Left ventricle myocardium inferior (tissue), 1 donor: ENCODE results near the gene VSTM2B. TPM values are rescaled to one million over a fixed set of nuclear protein-coding genes. Genes with fewer than 3 reads are reported as not detected.

Experiments used
- DNase-seq: peaks from one replicate; pipeline ENCODE4 v3.0.0-alpha.2; 2020
- H3K27ac ChIP-seq: fragments of 200-600 bp; replicated peaks from 2 replicates; pipeline ENCODE4 v1.8.0; 2021
- H3K27me3 ChIP-seq: fragments of 200-600 bp; 2 replicates; pipeline ENCODE4 v1.8.0; 2021; ENCODE audit warnings: low read depth
- H3K36me3 ChIP-seq: fragments of 200-600 bp; 2 replicates; pipeline ENCODE4 v1.8.0; 2021
- H3K4me1 ChIP-seq: fragments of 200-600 bp; 2 replicates; pipeline ENCODE4 v1.8.0; 2021
- H3K4me3 ChIP-seq: fragments of 200-600 bp; 2 replicates; pipeline ENCODE4 v1.8.0; 2021; ENCODE audit warnings: mild to moderate bottlenecking, moderate library complexity
- H3K9me3 ChIP-seq: fragments of 200-600 bp; replicated peaks from 2 replicates; pipeline ENCODE4 v1.8.0; 2021
- intact Hi-C: fragments of 100-400 bp; cut with micrococcal nuclease; formaldehyde crosslinking; loops from one replicate; pipeline ENCODE4 v1.11.0; 2022
- total RNA-seq: library from RNA; stranded (reverse); fragmentation: NEBNext Ultra II Directional; extraction: Animal tissue kit (Norgen Biotek cat#: 25700); gene quantifications from one replicate; pipeline ENCODE4 v1.2.1, GENCODE V29; 2021
- TF ChIP-seq, protein P1 (sequence below): fragments of 200-600 bp; IDR thresholded peaks from 2 replicates; pipeline ENCODE4 v1.8.0; 2021; ENCODE audit warnings: antibody characterized with exemption, mild to moderate bottlenecking, borderline replicate concordance
- donor health status: DM: no; HTN: yes; CAD: no; lungs with severe emphysema.

Gene VSTM2B
- total RNA-seq, 1 donor from 2014 or later, result not detected

DNA sequence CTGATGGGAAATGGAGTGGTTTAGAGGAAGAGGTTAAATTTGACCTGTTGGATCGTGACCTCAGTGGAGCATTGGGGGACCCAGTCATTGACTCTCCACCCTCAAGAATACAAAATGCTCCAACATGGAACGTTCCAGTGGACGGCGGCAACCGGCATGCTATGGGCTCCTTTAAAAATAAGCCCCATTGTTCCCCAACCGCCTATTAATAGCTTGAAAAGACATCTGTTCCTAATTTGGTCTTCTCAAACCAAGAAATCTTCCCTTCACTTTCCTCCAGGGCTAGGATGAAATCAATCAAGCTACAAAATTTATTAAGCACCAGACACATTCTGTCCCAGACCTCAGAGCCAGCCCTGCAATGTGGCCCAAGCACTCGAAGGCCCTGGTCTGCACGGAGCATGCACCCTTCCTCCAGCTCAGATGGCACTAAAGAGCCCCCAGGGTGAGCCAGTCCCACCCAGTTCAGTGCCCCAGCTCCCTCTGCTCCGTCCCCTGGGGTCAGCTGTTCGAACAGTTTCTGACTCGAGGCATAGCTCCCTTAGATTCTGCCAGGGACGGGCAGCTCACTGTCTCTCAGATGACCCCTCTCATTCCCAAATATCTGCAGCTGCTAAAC is 22.5 kb upstream of the VSTM2B start:
- DNase-seq, result no peak

DNA sequence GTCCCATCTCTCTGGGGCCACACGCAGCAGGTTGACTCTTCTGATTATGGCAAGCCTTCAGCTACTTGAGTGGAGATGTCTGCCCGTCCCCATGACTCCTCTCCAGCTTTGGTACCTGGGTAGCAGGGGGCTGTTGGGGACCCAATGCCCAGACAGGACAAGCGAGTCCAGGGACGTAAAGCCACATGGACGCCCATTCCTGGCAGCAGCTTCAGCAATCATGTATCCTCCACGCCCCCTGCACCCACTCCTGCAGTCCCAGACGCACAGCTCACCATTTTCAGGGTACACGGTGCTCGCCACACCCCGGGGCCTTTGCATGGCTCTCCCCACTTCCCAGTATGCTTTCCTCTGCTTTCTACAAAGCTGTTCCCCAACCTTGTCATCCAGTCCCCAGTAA is 22.0 kb upstream of the VSTM2B start:
- no peaks in the 10 kb centered on the region for H3K9me3 ChIP-seq
- peaks cover 71% of the 10 kb centered on the region for H3K27me3 ChIP-seq
- no peaks in the 10 kb centered on the region for H3K36me3 ChIP-seq
- intact Hi-C loops, result no loop called here
- H3K4me3 ChIP-seq, result no peak overlapping the region
- DNase-seq, result no peak
- H3K27ac ChIP-seq, result no peak overlapping the region
- H3K4me1 ChIP-seq, result no peaks in the 10 kb centered on the region
- TF ChIP-seq, protein P1, sequence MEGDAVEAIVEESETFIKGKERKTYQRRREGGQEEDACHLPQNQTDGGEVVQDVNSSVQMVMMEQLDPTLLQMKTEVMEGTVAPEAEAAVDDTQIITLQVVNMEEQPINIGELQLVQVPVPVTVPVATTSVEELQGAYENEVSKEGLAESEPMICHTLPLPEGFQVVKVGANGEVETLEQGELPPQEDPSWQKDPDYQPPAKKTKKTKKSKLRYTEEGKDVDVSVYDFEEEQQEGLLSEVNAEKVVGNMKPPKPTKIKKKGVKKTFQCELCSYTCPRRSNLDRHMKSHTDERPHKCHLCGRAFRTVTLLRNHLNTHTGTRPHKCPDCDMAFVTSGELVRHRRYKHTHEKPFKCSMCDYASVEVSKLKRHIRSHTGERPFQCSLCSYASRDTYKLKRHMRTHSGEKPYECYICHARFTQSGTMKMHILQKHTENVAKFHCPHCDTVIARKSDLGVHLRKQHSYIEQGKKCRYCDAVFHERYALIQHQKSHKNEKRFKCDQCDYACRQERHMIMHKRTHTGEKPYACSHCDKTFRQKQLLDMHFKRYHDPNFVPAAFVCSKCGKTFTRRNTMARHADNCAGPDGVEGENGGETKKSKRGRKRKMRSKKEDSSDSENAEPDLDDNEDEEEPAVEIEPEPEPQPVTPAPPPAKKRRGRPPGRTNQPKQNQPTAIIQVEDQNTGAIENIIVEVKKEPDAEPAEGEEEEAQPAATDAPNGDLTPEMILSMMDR, result no peak

More for the DNA sequence above, 22.5 kb upstream of the VSTM2B start:
- Histone ChIP-seq H3K27me3 (peaks cover 69% of the 10 kb centered on the region), H3K27ac (no peak overlapping the region), H3K4me1 (no peaks in the 10 kb centered on the region), H3K36me3 (no peaks in the 10 kb centered on the region), H3K9me3 (no peaks in the 10 kb centered on the region), H3K4me3 (no peak overlapping the region)
- TF ChIP-seq, protein P1, result no peak
- intact Hi-C loops, result no loop called here

DNA sequence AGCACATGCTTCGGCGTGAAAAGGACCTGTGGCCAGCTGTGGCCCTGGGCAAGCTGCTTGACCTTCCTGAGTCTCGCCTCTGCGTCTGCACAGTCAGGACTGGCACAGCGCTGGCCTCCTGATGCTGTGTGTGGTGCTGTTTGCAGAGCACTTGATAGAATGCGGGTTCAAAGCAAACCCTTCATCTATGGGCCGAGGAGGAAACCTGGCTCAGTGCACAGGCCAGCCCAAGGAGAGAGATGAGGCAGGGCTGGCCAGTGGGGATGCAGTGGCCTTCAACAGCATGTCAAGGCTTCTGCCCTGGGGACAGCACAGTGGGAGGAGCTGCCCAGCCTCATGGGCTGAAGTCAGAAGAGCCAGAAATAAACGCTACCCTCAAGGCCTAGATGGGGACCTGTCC is 21.3 kb upstream of the VSTM2B start:
- no peak for DNase-seq
- Histone ChIP-seq H3K36me3 (no peaks in the 10 kb centered on the region), H3K9me3 (no peaks in the 10 kb centered on the region), H3K27ac (no peak overlapping the region), H3K4me1 (no peaks in the 10 kb centered on the region), H3K27me3 (peaks cover 75% of the 10 kb centered on the region), H3K4me3 (no peak overlapping the region)
- TF ChIP-seq, protein P1, result no peak
- intact Hi-C loops, result no loop called here

DNA sequence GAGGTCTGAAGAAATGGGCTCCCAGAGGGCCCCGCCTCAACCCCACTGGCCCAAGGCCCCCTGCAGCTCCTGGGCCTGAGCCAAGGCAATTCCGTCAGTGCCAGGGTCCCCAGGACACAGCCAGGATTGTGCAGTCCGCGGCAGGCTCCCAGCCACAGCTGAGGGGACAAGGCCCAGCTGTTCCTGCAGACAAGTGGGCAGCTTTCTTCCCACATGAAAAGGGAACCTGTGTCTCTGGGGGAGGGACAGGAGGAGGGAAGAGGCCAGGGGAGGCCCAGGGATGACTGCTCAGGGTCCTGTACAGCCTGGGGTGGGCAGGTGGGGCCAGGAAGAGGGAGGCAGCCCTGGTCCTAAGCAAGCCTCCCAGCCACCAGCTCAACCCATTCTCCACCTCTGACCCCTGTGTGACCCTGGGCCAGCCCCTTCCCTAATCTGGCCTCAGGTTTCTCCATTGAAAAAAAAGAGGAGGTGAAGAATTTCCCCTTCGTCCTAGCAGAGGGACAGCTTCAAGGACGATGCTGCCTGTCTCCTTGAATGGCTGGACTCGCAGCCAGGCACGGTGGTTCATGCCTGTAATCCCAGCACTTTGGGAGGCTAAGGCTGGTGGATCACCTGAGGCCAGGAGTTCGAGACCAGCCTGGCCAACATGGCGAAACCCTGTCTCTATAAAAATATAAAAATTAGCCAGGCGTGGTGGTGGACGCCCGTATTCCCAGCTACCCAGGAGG is 20.5 kb upstream of the VSTM2B start:
- Histone ChIP-seq H3K27ac (no peak overlapping the region), H3K27me3 (peaks cover 75% of the 10 kb centered on the region), H3K4me3 (no peak overlapping the region), H3K9me3 (no peaks in the 10 kb centered on the region), H3K4me1 (no peaks in the 10 kb centered on the region), H3K36me3 (no peaks in the 10 kb centered on the region)
- no peak for DNase-seq
- intact Hi-C loops, result no loop called here
- TF ChIP-seq, protein P1, result no peak

DNA sequence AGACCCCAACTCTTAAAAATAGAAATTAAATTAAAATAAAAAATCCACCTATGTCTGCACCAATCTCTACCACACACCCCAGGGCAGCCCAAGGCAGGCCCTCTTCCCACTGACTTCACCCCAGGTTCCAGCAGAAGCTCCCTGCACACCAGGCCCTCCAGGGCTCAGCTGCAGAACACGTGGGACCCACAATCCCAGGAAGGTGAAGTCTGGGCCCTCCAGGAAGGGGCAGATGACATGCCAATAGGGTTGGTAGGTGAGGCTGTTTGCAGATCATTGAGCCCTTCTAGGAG is 19.2 kb upstream of the VSTM2B start:
- no peak overlapping the region for H3K27ac ChIP-seq
- no peaks in the 10 kb centered on the region for H3K36me3 ChIP-seq
- intact Hi-C loops, result no loop called here
- H3K4me1 ChIP-seq, result no peaks in the 10 kb centered on the region
- no peak for DNase-seq
- H3K27me3 ChIP-seq, result peaks cover 75% of the 10 kb centered on the region
- no peaks in the 10 kb centered on the region for H3K9me3 ChIP-seq
- TF ChIP-seq, protein P1, result no peak
- H3K4me3 ChIP-seq, result no peak overlapping the region
